ENCODE measurements around the gene PEX5L. TPM values are rescaled to one million over a fixed set of nuclear protein-coding genes. Genes with fewer than 3 reads are reported as not detected.

Gene PEX5L
- total and polyA plus RNA-seq, 5 donors from 2014 or later, result 0.03 TPM; not detected in 3

- Histone ChIP-seq H3K9me3 (ENCODE audit: control insufficient read depth in 2 of 2, low read length in 2 of 2) (no peaks in the 10 kb centered on the region), H3K4me1 (ENCODE audit: control insufficient read depth, insufficient read depth, low read length, poor library complexity, severe bottlenecking) (no peaks in the 10 kb centered on the region), H3K36me3 (ENCODE audit: control insufficient read depth, insufficient read depth, low read length) (no peaks in the 10 kb centered on the region), H3K27ac (ENCODE audit: insufficient read depth, low read length, poor library complexity, severe bottlenecking) (no peak overlapping the region), H3K4me3 (ENCODE audit: low read depth, low read length) (no peak overlapping the region), H3K27me3 (ENCODE audit: control insufficient read depth, insufficient read depth, low read length) (peaks cover under 1% of the 10 kb centered on the region)
- DNase-seq, result no peak
- peaks cover 0 to 3% (median 0%) of the 10 kb centered on the region in 7 donors for H3K9me3 Mint-ChIP-seq
- H3K27me3 Mint-ChIP-seq, result no peaks in the 10 kb centered on the region
- H3K4me3 Mint-ChIP-seq, result no peak overlapping the region
- H3K4me1 Mint-ChIP-seq, result peaks cover 0 to 2% (median 0%) of the 10 kb centered on the region in 4 donors
- peaks cover 5% of the 10 kb centered on the region for H3K36me3 Mint-ChIP-seq
- ATAC-seq (ENCODE audit: low read depth in 2 of 2), result no peak
- H3K27ac Mint-ChIP-seq, result no peak overlapping the region
Observed at GRCh38 chr3:179955809-179956208, 80.9 kb downstream of the PEX5L start.

GRCh38 chr3:179955286-179955685 is 81.5 kb downstream of the PEX5L start:
- Mint-ChIP-seq H3K9me3 (peaks cover 0 to 3% (median 1%) of the 10 kb centered on the region in 7 donors), H3K4me1 (peaks cover 0 to 2% (median 0%) of the 10 kb centered on the region in 4 donors), H3K4me3 (no peak overlapping the region), H3K27me3 (no peaks in the 10 kb centered on the region), H3K36me3 (peaks cover 5% of the 10 kb centered on the region), H3K27ac (no peak overlapping the region)
- Histone ChIP-seq H3K36me3 (ENCODE audit: control insufficient read depth, insufficient read depth, low read length) (no peaks in the 10 kb centered on the region), H3K4me3 (ENCODE audit: low read depth, low read length) (no peak overlapping the region), H3K9me3 (ENCODE audit: control insufficient read depth in 2 of 2, low read length in 2 of 2) (no peaks in the 10 kb centered on the region), H3K4me1 (ENCODE audit: control insufficient read depth, insufficient read depth, low read length, poor library complexity, severe bottlenecking) (no peaks in the 10 kb centered on the region), H3K27ac (ENCODE audit: insufficient read depth, low read length, poor library complexity, severe bottlenecking) (no peak overlapping the region), H3K27me3 (ENCODE audit: control insufficient read depth, insufficient read depth, low read length) (peaks cover 2% of the 10 kb centered on the region)
- DNase-seq (no peak), ATAC-seq (ENCODE audit: low read depth in 2 of 2) (no peak)

DNA sequence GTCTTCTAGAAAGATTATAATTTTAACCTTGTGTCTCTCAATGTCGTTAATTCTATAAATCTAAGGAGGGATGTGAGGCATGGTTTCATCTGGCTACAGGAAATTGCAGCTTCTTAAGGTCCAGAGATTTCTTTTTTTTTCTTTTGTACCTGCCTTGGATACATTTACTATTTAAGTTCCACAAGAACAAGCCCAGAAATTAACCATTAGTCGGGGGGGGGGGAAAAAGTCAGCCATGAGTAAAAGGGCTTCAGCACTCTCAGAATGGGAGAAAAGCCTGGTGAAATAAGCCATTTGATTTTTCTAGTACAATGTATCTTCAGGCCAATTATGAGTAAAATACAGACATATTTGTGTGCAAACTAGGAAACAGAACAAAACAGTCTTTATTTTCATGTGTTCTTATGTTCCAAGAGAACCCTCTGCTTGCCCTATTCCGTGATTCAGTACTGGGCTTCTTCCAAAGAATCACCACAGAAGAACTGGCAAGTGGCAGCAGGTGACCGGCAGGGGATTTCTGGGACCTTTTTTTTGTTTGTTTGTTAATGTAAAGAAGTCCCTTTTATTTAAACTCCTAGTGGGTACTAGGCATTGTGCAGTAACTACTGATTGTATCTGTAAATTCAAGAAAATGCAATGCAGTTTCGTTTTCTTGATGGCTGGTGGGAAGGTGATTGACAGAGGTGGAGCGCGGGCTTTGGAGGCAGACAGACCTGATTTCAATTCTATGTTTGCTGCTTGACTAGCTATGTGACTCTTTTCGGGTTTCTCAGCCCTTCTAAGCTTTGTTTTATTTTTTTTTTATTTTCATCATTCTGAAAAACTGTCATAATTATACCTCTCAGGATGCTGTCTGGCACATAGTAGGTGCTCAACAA is 82.5 kb downstream of the PEX5L start:
- no peak for ATAC-seq (ENCODE audit: low read depth in 2 of 2)
- Mint-ChIP-seq H3K36me3 (peaks cover 5% of the 10 kb centered on the region), H3K4me3 (no peak overlapping the region), H3K9me3 (peaks cover 0 to 3% (median 1%) of the 10 kb centered on the region in 7 donors), H3K27me3 (no peaks in the 10 kb centered on the region), H3K27ac (no peak overlapping the region), H3K4me1 (peaks cover 0 to 2% (median 0%) of the 10 kb centered on the region in 4 donors)
- no peak for DNase-seq
- Histone ChIP-seq H3K27me3 (ENCODE audit: control insufficient read depth, insufficient read depth, low read length) (peaks cover 2% of the 10 kb centered on the region), H3K27ac (ENCODE audit: insufficient read depth, low read length, poor library complexity, severe bottlenecking) (no peak overlapping the region), H3K4me3 (ENCODE audit: low read depth, low read length) (no peak overlapping the region), H3K36me3 (ENCODE audit: control insufficient read depth, insufficient read depth, low read length) (no peaks in the 10 kb centered on the region), H3K9me3 (ENCODE audit: control insufficient read depth in 2 of 2, low read length in 2 of 2) (no peaks in the 10 kb centered on the region), H3K4me1 (ENCODE audit: control insufficient read depth, insufficient read depth, low read length, poor library complexity, severe bottlenecking) (no peaks in the 10 kb centered on the region)

GRCh38 chr3:179950840-179951239 is 85.9 kb downstream of the PEX5L start:
- no peak overlapping the region for H3K4me3 Mint-ChIP-seq
- Histone ChIP-seq H3K27me3 (ENCODE audit: control insufficient read depth, insufficient read depth, low read length) (peaks cover 2% of the 10 kb centered on the region), H3K27ac (ENCODE audit: insufficient read depth, low read length, poor library complexity, severe bottlenecking) (no peak overlapping the region), H3K4me3 (ENCODE audit: low read depth, low read length) (no peak overlapping the region), H3K9me3 (ENCODE audit: control insufficient read depth in 2 of 2, low read length in 2 of 2) (no peaks in the 10 kb centered on the region), H3K4me1 (ENCODE audit: control insufficient read depth, insufficient read depth, low read length, poor library complexity, severe bottlenecking) (no peaks in the 10 kb centered on the region), H3K36me3 (ENCODE audit: control insufficient read depth, insufficient read depth, low read length) (no peaks in the 10 kb centered on the region)
- DNase-seq (no peak), ATAC-seq (ENCODE audit: low read depth in 2 of 2) (no peak)
- no peaks in the 10 kb centered on the region for H3K27me3 Mint-ChIP-seq
- peaks cover 0 to 3% (median 1%) of the 10 kb centered on the region in 7 donors for H3K9me3 Mint-ChIP-seq
- no peaks in the 10 kb centered on the region for H3K4me1 Mint-ChIP-seq
- peaks cover 5% of the 10 kb centered on the region for H3K36me3 Mint-ChIP-seq
- H3K27ac Mint-ChIP-seq, result no peak overlapping the region

GRCh38 chr3:179949869-179950268 is 86.9 kb downstream of the PEX5L start:
- Mint-ChIP-seq H3K4me3 (no peak overlapping the region), H3K9me3 (peaks cover 0 to 3% (median 1%) of the 10 kb centered on the region in 7 donors), H3K36me3 (peaks cover 5% of the 10 kb centered on the region), H3K4me1 (no peaks in the 10 kb centered on the region), H3K27me3 (no peaks in the 10 kb centered on the region), H3K27ac (no peak overlapping the region)
- Histone ChIP-seq H3K27ac (ENCODE audit: insufficient read depth, low read length, poor library complexity, severe bottlenecking) (no peak overlapping the region), H3K27me3 (ENCODE audit: control insufficient read depth, insufficient read depth, low read length) (peaks cover 2% of the 10 kb centered on the region), H3K9me3 (ENCODE audit: control insufficient read depth in 2 of 2, low read length in 2 of 2) (no peaks in the 10 kb centered on the region), H3K4me1 (ENCODE audit: control insufficient read depth, insufficient read depth, low read length, poor library complexity, severe bottlenecking) (no peaks in the 10 kb centered on the region), H3K4me3 (ENCODE audit: low read depth, low read length) (no peak overlapping the region), H3K36me3 (ENCODE audit: control insufficient read depth, insufficient read depth, low read length) (no peaks in the 10 kb centered on the region)
- DNase-seq (no peak), ATAC-seq (ENCODE audit: low read depth in 2 of 2) (no peak)

GRCh38 chr3:179949412-179949811 is 87.3 kb downstream of the PEX5L start:
- Histone ChIP-seq H3K27me3 (ENCODE audit: control insufficient read depth, insufficient read depth, low read length) (peaks cover 2% of the 10 kb centered on the region), H3K27ac (ENCODE audit: insufficient read depth, low read length, poor library complexity, severe bottlenecking) (no peak overlapping the region), H3K9me3 (ENCODE audit: control insufficient read depth in 2 of 2, low read length in 2 of 2) (no peaks in the 10 kb centered on the region), H3K36me3 (ENCODE audit: control insufficient read depth, insufficient read depth, low read length) (no peaks in the 10 kb centered on the region), H3K4me3 (ENCODE audit: low read depth, low read length) (no peak overlapping the region), H3K4me1 (ENCODE audit: control insufficient read depth, insufficient read depth, low read length, poor library complexity, severe bottlenecking) (no peaks in the 10 kb centered on the region)
- peaks cover 5% of the 10 kb centered on the region for H3K36me3 Mint-ChIP-seq
- DNase-seq (no peak), ATAC-seq (ENCODE audit: low read depth in 2 of 2) (no peak)
- H3K27me3 Mint-ChIP-seq, result no peaks in the 10 kb centered on the region
- H3K9me3 Mint-ChIP-seq, result peaks cover 0 to 3% (median 1%) of the 10 kb centered on the region in 7 donors
- no peak overlapping the region for H3K4me3 Mint-ChIP-seq
- no peak overlapping the region for H3K27ac Mint-ChIP-seq
- no peaks in the 10 kb centered on the region for H3K4me1 Mint-ChIP-seq

GRCh38 chr3:179948740-179949139 is 88.0 kb downstream of the PEX5L start:
- H3K27ac ChIP-seq (ENCODE audit: insufficient read depth, low read length, poor library complexity, severe bottlenecking), result no peak overlapping the region
- no peaks in the 10 kb centered on the region for H3K27me3 Mint-ChIP-seq
- no peak for DNase-seq
- no peaks in the 10 kb centered on the region for H3K9me3 ChIP-seq (ENCODE audit: control insufficient read depth in 2 of 2, low read length in 2 of 2)
- H3K4me3 ChIP-seq (ENCODE audit: low read depth, low read length), result no peak overlapping the region
- no peak overlapping the region for H3K4me3 Mint-ChIP-seq
- peaks cover 2% of the 10 kb centered on the region for H3K27me3 ChIP-seq (ENCODE audit: control insufficient read depth, insufficient read depth, low read length)
- H3K36me3 Mint-ChIP-seq, result peaks cover 3% of the 10 kb centered on the region
- no peak for ATAC-seq (ENCODE audit: low read depth in 2 of 2)
- no peaks in the 10 kb centered on the region for H3K4me1 Mint-ChIP-seq
- peaks cover 0 to 3% (median 1%) of the 10 kb centered on the region in 7 donors for H3K9me3 Mint-ChIP-seq
- H3K4me1 ChIP-seq (ENCODE audit: control insufficient read depth, insufficient read depth, low read length, poor library complexity, severe bottlenecking), result no peaks in the 10 kb centered on the region
- no peaks in the 10 kb centered on the region for H3K36me3 ChIP-seq (ENCODE audit: control insufficient read depth, insufficient read depth, low read length)
- H3K27ac Mint-ChIP-seq, result no peak overlapping the region

- ATAC-seq (ENCODE audit: low read depth in 2 of 2), result no peak
- H3K27me3 Mint-ChIP-seq, result no peaks in the 10 kb centered on the region
- H3K27me3 ChIP-seq (ENCODE audit: control insufficient read depth, insufficient read depth, low read length), result peaks cover 3% of the 10 kb centered on the region
- no peak for DNase-seq
- no peaks in the 10 kb centered on the region for H3K9me3 ChIP-seq (ENCODE audit: control insufficient read depth in 2 of 2, low read length in 2 of 2)
- no peak overlapping the region for H3K27ac Mint-ChIP-seq
- peaks cover 0 to 1% (median 0%) of the 10 kb centered on the region in 7 donors for H3K9me3 Mint-ChIP-seq
- H3K36me3 ChIP-seq (ENCODE audit: control insufficient read depth, insufficient read depth, low read length), result no peaks in the 10 kb centered on the region
- H3K4me3 ChIP-seq (ENCODE audit: low read depth, low read length), result no peak overlapping the region
- no peaks in the 10 kb centered on the region for H3K4me1 Mint-ChIP-seq
- H3K4me1 ChIP-seq (ENCODE audit: control insufficient read depth, insufficient read depth, low read length, poor library complexity, severe bottlenecking), result no peaks in the 10 kb centered on the region
- H3K36me3 Mint-ChIP-seq, result no peaks in the 10 kb centered on the region
- H3K27ac ChIP-seq (ENCODE audit: insufficient read depth, low read length, poor library complexity, severe bottlenecking), result no peak overlapping the region
- H3K4me3 Mint-ChIP-seq, result no peak overlapping the region
Observed at GRCh38 chr3:179945569-179945968, 91.2 kb downstream of the PEX5L start.
